NCI-H345 (cell line): ENCODE data around the gene KATNAL2.
"Not testable (repeated sequence)": the region's sequence is repeated elsewhere in the genome, so short reads cannot be mapped to it uniquely, and the experiment has no call there.

Source experiments
- DNase-seq: peaks from one replicate; lab custom pipeline; 2025; lab: John Stamatoyannopoulos, UW

Gene KATNAL2

GRCh38 chr18:47034591-47034990 lies 117.2 kb downstream of the KATNAL2 start:
- DNase-seq: not testable (repeated sequence)

- no peak for DNase-seq
These were observed 117.8 kb downstream of the KATNAL2 start, which contains the start of gene ELOA2 for GRCh38 chr18:47035156-47035671. ELOA2 (minus strand) TSS chr18:47035621; CDS start chr18:47035264, 357 bp downstream.

GRCh38 chr18:47036298-47036874 lies 119.0 kb downstream of the KATNAL2 start:
- DNase-seq: peak; percentile 13

GRCh38 chr18:47036927-47037578 lies 119.7 kb downstream of the KATNAL2 start:
- DNase-seq: no peak

DNA sequence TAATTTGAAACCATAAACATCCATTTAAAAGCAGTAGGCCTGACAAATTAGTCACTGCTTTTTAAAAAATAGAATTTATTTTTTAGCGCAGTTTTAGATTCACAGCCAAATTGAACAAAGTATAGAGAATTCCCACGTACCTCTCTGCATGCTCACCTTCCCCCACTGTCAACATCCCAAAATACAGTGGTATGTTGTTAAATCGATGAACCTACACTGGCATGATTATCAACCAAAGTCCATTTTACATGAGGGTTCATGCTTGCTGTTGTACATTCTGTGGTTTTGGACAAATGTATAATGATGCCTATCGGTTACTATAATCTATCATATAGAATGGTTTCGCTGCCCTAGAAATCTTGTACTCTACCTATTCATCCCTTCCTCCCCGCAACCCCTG lies 123.6 kb downstream of the KATNAL2 start:
- DNase-seq: no peak

DNA sequence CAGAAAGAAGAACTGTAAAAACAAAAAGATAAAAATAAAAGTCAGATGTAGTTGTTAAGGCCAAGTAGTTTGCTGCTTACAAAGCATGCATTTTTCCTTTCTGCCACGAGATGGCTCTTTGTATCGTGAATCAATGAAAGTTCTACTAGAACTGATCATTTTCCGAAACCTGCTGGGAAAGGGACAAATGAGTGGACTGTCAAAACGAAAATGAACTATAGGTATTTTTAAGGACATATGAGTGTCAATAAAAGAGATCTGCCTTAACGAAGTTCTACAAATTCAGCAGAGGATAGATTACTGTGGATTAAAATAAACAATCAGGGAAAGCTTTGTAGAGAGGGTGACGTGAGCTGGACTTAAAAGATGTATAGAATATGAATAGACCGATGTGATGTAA lies 133.1 kb downstream of the KATNAL2 start:
- peak; percentile 3 for DNase-seq

DNA sequence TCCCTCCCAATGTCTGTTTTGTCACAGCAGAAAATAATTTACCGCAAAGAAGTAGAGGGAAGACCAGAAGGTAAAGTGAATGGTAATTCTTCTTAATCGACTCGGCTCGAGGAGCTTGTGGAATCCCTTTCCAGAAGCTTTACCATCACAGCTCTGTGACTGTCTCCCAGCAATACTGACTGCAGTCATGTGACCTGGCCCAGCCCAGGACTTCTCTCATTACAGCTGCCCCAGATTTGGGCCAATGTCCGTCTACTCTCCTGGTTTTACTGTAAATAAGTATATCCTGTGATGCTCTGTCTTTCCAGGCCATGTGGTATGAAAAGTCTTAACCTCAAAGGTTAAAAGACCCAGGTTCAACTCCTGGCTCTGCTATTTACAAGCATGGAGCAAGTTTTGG lies 137.0 kb downstream of the KATNAL2 start:
- no peak for DNase-seq

GRCh38 chr18:47062471-47062870 lies 145.1 kb downstream of the KATNAL2 start:
- no peak for DNase-seq

DNA sequence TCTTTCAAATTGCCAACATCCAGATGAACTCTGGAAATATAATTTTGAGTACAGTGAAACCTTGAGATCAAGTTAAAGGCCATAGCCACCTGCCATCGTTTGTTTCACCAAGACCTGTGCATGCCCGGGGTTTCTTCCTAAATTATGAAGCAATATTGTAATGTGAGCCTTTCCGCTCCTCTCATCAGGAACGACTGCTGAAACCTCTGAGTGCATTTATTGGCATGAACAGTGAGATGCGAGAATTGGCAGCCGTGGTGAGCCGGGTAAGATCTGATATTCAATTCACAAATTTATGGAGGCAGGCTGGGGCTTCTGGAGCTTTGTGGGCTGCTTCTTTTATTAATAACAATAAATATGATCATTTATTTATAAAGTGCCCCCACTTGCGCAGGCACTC lies 145.7 kb downstream of the KATNAL2 start:
- no peak for DNase-seq

DNA sequence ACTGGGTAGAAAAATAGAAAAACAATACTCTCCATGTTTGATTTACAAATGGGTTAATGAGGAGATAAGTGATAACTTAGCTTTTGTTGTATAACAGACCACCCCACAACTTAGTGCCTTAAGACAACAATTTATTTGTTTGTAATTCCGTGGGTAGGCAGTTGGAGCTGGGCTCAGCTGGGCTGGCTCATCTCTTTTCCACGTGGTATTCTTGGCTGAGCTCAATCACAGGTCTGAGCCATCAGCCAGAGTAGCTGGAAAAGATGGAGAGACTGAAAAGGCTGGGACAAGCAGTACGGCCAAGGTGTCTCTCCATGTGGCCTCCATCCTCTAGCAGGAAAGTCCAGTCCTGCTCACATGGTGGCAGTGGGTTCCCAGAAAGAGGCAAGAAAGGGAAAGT lies 150.2 kb downstream of the KATNAL2 start:
- no peak for DNase-seq

GRCh38 chr18:47075098-47075883 lies 157.9 kb downstream of the KATNAL2 start:
- DNase-seq: no peak

- no peak for DNase-seq
These were observed 159.7 kb downstream of the KATNAL2 start for GRCh38 chr18:47077111-47077510.

GRCh38 chr18:47080872-47081271 lies 163.5 kb downstream of the KATNAL2 start:
- no peak for DNase-seq

- no peak for DNase-seq
These were observed 164.2 kb downstream of the KATNAL2 start for GRCh38 chr18:47081578-47081977.

DNA sequence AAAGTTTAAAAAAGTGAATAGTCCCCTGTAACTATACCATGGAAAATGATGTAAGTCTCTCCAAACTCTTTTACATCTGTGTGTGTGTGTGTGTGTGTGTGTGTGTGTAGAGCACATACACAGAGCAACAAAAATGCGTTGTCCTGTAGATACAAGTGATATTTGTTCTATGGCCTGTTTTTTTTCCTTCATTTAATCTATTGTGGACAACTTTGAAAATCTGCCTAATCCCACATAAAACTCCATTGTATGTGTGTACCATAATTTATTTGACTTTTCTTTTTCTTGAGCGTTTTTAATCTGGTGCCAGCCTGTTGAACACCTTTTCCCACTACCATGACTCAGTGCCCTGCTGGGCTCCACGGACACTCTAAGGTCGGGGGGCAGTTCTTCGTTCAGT lies 170.3 kb downstream of the KATNAL2 start:
- no peak for DNase-seq

GRCh38 chr18:47095810-47096209 lies 178.4 kb downstream of the KATNAL2 start:
- no peak for DNase-seq

- DNase-seq: peak; percentile 59
These were observed 182.9 kb downstream of the KATNAL2 start for GRCh38 chr18:47100212-47100831.

DNA sequence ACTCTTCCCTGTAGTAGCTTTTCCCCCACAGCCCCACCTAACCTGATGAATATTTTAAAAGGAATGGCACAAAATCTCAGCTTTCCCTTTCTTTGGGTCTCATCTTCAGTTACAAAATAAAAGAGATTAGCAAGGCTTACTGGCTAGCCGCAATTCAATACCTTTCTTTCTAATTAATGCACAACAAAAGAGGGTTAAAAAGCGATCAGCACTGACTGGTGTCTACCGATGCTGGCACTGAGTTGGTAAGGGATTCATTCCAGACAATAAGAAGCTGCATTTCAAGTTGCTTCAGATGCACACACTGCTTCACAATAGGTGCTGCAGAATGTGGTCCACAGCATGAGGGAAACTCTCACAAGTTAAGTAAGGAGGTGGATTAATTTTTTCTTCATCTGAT lies 191.0 kb downstream of the KATNAL2 start:
- no peak for DNase-seq

- DNase-seq: no peak
These were observed 191.6 kb downstream of the KATNAL2 start for GRCh38 chr18:47108998-47109405.

DNA sequence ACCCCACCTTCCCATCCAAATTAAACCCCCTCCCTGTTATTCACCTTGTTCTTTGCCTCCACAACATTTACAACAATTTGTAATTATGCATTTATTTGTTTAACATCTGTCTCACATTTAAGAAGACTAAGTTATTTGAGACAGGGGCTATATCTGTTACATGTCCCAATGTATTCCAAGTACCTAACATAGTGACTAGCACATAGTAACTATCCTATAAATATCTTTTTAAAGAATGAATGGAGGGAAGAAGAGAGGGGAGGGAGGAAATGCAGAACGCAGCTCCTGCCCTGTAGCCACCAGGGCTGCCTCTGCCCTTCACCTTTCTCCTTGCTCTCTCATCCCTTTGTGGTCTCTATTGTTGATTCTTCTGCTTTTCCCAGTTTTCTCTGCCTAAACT lies 192.3 kb downstream of the KATNAL2 start:
- DNase-seq: no peak

DNA sequence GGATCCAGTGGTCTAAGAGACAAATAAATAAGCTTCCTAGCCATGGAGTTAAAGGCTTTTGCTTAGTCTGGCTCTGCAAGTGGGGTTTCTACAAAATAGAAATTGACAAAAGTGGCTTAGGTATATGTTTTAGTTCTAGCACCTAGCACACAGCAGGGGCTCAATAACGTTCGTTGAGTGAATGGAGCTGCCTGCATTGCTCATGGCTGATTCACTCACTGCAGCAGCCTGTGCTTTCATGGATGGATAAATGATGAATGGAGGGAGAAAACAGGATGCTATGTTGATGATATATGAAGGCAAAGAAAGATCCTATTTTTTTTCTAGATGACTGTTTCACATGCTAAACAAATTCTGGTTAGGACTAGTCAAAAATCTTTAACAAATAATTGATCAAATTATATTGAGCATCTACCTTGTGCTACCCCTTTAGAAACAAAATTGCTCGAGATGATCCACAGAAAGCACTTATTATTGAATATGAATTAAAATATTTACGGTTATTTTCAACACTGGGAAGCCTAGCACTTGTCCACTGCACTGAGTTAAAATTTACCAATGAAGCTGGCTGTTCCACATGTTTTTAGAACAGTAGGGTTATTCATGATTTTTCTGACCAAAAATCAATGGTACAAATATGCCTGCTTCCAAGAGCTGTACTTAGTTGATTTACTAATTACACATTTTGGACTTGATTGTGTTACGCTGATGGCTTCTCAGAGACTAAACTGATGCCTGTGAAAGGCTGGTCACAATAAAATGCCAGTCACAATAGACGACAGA lies 193.3 kb downstream of the KATNAL2 start:
- no peak for DNase-seq
